GM12864 (cell line): ENCODE results near the gene TRERF1.

Source experiments
- DNase-seq: peaks from one replicate; pipeline ENCODE4 v3.0.0-alpha.2; 2011; ENCODE audit warnings: low read depth
- H3K4me3 ChIP-seq: 2 replicates; pipeline ENCODE4 v1.5.1; 2011; ENCODE audit warnings: mild to moderate bottlenecking, low read depth, low read length, control low read depth
- TF ChIP-seq, protein P1 (sequence below): IDR thresholded peaks from 2 replicates; pipeline ENCODE4 v1.5.1; 2011; ENCODE audit warnings: low read depth, mild to moderate bottlenecking, moderate library complexity, low read length, control low read depth, inconsistent platforms; ENCODE audit errors: missing control alignments

Gene TRERF1

DNA sequence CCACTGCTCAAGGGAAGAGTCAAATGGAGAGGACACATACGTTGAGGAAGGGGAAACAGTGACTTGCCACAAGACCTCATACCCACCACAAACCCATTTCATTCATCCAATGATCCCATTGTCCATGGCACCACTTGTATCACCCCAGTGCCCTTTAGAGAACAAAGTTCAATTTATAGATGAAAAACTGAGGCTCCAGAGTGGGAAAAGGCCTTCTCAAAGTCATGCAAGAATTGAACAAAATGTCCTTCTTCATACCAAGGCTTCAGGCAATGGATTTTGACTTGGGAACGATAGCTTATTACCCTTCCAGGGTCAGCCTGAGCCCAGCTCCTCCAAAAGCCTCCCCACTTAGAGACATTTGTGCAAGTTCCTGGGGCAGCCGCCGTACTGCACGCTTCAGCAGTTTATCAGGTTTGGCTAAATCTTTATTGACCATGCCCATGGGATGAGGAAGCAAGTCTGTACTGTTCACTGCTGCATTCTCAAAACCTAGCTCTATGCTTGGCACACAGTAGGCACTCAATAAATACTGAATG, 186.8 kb downstream of the TRERF1 start:
- no peak overlapping the region for H3K4me3 ChIP-seq
- DNase-seq = no peak
- TF ChIP-seq, protein P1, sequence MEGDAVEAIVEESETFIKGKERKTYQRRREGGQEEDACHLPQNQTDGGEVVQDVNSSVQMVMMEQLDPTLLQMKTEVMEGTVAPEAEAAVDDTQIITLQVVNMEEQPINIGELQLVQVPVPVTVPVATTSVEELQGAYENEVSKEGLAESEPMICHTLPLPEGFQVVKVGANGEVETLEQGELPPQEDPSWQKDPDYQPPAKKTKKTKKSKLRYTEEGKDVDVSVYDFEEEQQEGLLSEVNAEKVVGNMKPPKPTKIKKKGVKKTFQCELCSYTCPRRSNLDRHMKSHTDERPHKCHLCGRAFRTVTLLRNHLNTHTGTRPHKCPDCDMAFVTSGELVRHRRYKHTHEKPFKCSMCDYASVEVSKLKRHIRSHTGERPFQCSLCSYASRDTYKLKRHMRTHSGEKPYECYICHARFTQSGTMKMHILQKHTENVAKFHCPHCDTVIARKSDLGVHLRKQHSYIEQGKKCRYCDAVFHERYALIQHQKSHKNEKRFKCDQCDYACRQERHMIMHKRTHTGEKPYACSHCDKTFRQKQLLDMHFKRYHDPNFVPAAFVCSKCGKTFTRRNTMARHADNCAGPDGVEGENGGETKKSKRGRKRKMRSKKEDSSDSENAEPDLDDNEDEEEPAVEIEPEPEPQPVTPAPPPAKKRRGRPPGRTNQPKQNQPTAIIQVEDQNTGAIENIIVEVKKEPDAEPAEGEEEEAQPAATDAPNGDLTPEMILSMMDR = no peak

DNA sequence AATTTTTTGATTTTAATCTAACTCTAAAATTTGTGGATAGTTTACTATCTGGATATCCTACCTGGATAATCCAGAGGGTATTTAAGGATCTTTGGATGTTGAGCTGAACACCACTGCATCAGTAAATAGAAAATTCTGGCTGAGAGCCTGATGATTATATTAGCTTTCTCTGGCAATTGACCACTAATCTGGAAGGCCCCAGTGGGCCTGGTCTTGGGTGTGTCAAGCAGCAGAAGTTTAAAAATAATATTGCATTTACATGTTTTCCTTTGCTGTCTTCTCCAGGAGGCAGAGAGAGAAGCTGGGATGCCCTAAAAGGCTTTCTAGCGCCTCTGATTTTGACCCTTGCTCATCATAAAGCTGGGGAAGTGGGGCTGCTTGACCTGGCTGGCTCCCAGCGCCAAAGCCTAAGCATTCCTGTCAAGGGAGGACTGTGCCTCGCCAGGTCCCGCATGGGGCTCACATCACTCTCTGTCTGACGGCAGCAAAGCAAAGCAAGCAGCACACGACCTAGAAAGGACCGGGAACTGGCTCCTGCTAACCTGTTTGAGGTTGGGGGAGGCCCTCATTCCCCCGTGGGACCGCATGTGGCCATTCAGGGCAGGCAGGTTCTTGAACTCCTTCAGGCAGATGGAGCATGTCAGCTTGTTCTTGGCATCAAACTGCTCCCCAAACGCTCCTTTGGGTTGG, 187.4 kb downstream of the TRERF1 start:
- DNase-seq = no peak
- no peak overlapping the region for H3K4me3 ChIP-seq
- TF ChIP-seq, protein P1 = no peak

DNA sequence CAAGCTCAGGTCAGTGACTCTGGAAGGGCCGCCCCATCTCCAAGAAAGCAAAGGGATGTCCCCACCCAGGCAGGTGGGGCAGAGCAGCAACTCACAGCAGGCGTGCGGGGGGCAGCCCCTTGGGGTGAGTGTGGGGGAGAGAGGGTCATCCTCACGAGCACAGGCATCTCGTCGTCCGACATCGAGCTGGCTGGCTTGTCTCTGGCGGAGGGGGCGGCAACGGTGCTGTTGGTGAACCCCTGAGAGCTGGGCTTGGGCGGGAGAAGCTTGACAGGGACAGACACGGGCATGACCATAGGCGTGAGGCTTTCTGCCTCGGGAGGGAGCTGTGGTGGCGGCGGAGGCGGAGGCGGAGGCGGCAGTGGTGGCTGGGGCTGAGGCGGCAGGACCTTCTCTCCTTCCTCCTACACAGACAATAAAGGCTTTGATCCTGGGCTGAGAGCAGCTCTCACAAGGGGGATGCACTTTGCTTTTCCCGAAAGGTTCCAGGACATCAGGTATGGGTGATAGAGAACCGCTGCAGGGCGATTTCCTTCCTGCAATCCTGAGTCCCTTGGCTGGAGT, 188.5 kb downstream of the TRERF1 start:
- DNase-seq = no peak

DNA sequence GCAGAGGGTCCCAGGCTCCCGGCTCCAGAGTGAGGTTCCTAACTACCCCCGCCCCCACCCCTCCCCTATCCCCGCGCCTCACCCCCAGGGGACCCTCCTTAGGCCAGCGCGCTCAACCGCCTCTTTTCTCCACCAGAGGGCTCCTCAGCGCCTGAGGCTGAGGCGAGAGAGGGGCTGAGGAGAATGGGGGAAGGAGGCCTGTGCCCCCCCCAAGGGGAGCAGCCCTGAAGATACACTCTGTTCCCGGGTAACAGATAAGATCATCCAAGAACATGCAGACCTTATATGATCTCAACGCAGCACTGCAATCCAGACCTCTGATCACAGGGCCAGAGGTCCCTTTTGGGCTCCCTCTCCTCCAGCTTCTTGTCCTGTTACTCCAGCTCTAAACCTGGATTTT, 190.8 kb downstream of the TRERF1 start:
- TF ChIP-seq, protein P1 = peak; percentile 61
- DNase-seq = no peak
- no peak overlapping the region for H3K4me3 ChIP-seq

More for the DNA sequence above, 188.5 kb downstream of the TRERF1 start:
- no peak overlapping the region for H3K4me3 ChIP-seq
- TF ChIP-seq, protein P1 = no peak

DNA sequence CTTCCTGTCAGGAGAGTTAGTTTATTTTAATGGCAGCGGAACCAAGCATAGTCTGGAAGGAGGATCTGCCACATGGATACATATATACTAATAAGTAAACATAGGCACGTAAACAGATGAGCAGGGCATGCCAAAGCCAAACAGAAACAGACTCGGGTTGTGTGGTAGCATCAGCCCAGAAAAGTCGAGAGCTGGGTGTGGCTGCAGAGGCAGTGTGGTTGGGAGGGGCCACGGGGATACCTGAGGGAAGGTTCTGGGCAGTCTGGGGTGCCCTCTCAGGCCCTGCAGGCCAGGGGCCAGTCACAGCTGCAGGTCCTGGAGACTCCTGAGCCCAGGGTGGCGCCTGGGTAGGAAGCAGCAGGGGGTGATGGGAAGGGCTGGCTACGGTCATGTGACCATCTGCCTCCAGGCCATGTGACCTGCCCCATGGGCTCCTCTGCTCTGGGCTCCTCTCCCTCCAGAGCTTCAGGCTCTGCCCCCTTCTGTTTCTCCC, 191.3 kb downstream of the TRERF1 start:
- DNase-seq = no peak
- TF ChIP-seq, protein P1 = no peak
- H3K4me3 ChIP-seq = no peak overlapping the region

DNA sequence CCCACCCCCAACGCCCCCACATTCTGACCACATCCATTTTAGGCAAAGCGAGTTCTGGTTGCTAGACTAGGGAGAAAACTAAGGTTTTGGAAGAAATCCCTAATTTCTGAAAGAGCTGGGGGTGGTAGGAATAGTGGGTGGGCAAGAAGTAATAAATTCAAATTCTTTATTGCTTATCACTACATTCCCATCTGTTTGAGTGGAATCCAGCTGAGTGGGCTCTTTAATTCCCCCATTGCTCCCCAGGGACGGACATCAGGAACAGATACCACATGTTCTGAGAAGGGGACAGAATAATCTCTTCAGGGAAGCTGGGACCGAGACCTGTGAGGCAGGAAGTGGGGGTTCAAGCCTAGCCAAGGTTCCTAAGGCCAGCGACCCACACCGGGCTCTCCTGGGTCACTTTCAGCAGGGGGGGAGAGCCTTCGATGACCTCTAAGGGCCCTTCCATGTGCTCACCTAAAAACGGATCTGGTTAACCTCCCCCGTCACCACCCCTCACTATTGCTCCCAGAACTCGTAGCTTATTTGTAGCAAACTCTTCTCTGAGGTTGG, 191.8 kb downstream of the TRERF1 start:
- TF ChIP-seq, protein P1 = no peak
- no peak overlapping the region for H3K4me3 ChIP-seq
- DNase-seq = no peak
